ENCODE results near the gene TNRC18. TPM values are rescaled to one million over a fixed set of nuclear protein-coding genes. Genes with fewer than 3 reads are reported as not detected.

Gene TNRC18
- total RNA-seq, 6 donors from 2014 or later, result 101 to 617 (median 128) TPM

- TF ChIP-seq POLR2AphosphoS5 (IDR thresholded peaks at IDR 0.05) (no peak), CTCF (IDR thresholded peaks at IDR 0.05) (no peak)
- Histone ChIP-seq H3K9me3 (no peaks in the 10 kb centered on the region), H3K27ac (no peak overlapping the region), H3K36me3 (peaks cover 28 to 85% (median 71%) of the 10 kb centered on the region in 4 donors), H3K27me3 (no peaks in the 10 kb centered on the region), H3K4me1 (peaks cover 13 to 23% (median 15%) of the 10 kb centered on the region in 4 donors), H3K4me3 (no peak overlapping the region)
- no peak for ATAC-seq (ENCODE audit: low FRiP score in 2 of 2)
- 95 to 97% methylated on average over 27 to 40 of the region's 81 CpGs for WGBS, 2 donors
- DNase-seq, result peak in 1 of 2 donors; percentile 82
Measured at GRCh38 chr7:5388273-5388901, 35.2 kb downstream of the TNRC18 start.

GRCh38 chr7:5387711-5388245, 35.9 kb downstream of the TNRC18 start:
- H3K27me3 ChIP-seq, result no peaks in the 10 kb centered on the region
- no peak for TF ChIP-seq EP300 (IDR thresholded peaks at IDR 0.05)
- no peak for TF ChIP-seq POLR2A (IDR thresholded peaks at IDR 0.05)
- H3K36me3 ChIP-seq, result peaks cover 22 to 79% (median 65%) of the 10 kb centered on the region in 4 donors
- no peak overlapping the region for H3K4me3 ChIP-seq
- peak in 1 of 2 donors; percentile 85 for DNase-seq
- WGBS, 2 donors, result 94 to 95% methylated on average over 28 to 39 of the region's 45 CpGs
- H3K27ac ChIP-seq, result no peak overlapping the region
- H3K4me1 ChIP-seq, result peaks cover 19 to 23% (median 21%) of the 10 kb centered on the region in 4 donors
- no peaks in the 10 kb centered on the region for H3K9me3 ChIP-seq
- peak in 1 of 2 donors; percentile 5 for ATAC-seq (ENCODE audit: low FRiP score in 2 of 2)

GRCh38 chr7:5384618-5385017, 39.0 kb downstream of the TNRC18 start:
- no peak for DNase-seq
- H3K36me3 ChIP-seq, result peaks cover 22 to 47% (median 39%) of the 10 kb centered on the region in 4 donors
- peaks cover 30 to 54% (median 47%) of the 10 kb centered on the region in 4 donors for H3K4me1 ChIP-seq
- 50 to 77% methylated on average over 4 to 6 of the region's 6 CpGs for WGBS, 2 donors
- peak overlapping the region in 1 of 4 donors; percentile 1 for H3K27ac ChIP-seq
- no peaks in the 10 kb centered on the region for H3K9me3 ChIP-seq
- no peak for ATAC-seq (ENCODE audit: low FRiP score in 2 of 2)
- no peaks in the 10 kb centered on the region for H3K27me3 ChIP-seq
- H3K4me3 ChIP-seq, result no peak overlapping the region
- TF ChIP-seq POLR2A (IDR thresholded peaks at IDR 0.05) (no peak), EP300 (IDR thresholded peaks at IDR 0.05) (no peak), CTCF (IDR thresholded peaks at IDR 0.05) (no peak), POLR2AphosphoS5 (IDR thresholded peaks at IDR 0.05) (no peak)

GRCh38 chr7:5383314-5384098, 40.1 kb downstream of the TNRC18 start:
- WGBS, 2 donors, result 71 to 76% methylated on average over 14 to 16 of the region's 16 CpGs
- Histone ChIP-seq H3K9me3 (no peaks in the 10 kb centered on the region), H3K27me3 (no peaks in the 10 kb centered on the region), H3K36me3 (peaks cover 16 to 37% (median 32%) of the 10 kb centered on the region in 4 donors), H3K27ac (no peak overlapping the region), H3K4me3 (no peak overlapping the region), H3K4me1 (peaks cover 30 to 59% (median 47%) of the 10 kb centered on the region in 4 donors)
- DNase-seq (no peak), ATAC-seq (ENCODE audit: low FRiP score in 2 of 2) (no peak)
- TF ChIP-seq EP300 (IDR thresholded peaks at IDR 0.05) (no peak), CTCF (IDR thresholded peaks at IDR 0.05) (no peak), POLR2A (IDR thresholded peaks at IDR 0.05) (no peak), POLR2AphosphoS5 (IDR thresholded peaks at IDR 0.05) (no peak)

GRCh38 chr7:5382281-5382892, 41.2 kb downstream of the TNRC18 start:
- no peak for DNase-seq
- 62% methylated on average over 6 to 20 of the region's 20 CpGs for WGBS, 2 donors
- peaks cover 4 to 33% (median 25%) of the 10 kb centered on the region in 4 donors for H3K36me3 ChIP-seq
- TF ChIP-seq POLR2AphosphoS5 (IDR thresholded peaks at IDR 0.05) (no peak), CTCF (IDR thresholded peaks at IDR 0.05) (no peak), EP300 (IDR thresholded peaks at IDR 0.05) (no peak), POLR2A (IDR thresholded peaks at IDR 0.05) (no peak)
- no peak overlapping the region for H3K4me3 ChIP-seq
- H3K9me3 ChIP-seq, result no peaks in the 10 kb centered on the region
- no peak overlapping the region for H3K27ac ChIP-seq
- no peaks in the 10 kb centered on the region for H3K27me3 ChIP-seq
- peak; percentile 16 to 21 for ATAC-seq (ENCODE audit: low FRiP score in 2 of 2)
- peaks cover 30 to 59% (median 47%) of the 10 kb centered on the region in 4 donors for H3K4me1 ChIP-seq
